MM.1S (cell line): ENCODE results near the gene R3HDM2.

Experiments used
- DNase-seq: peaks from one replicate; pipeline ENCODE4 v3.0.0-alpha.2; 2015
- H2AFZ ChIP-seq: fragments of 300-600 bp; sonication (generic); 2 replicates; pipeline ENCODE4 v1.6.0; 2016; ENCODE audit warnings: antibody characterized with exemption, low read length
- H3F3A ChIP-seq: fragments of 300-600 bp; sonication (generic); 2 replicates; pipeline ENCODE4 v1.6.1; 2016; ENCODE audit warnings: mild to moderate bottlenecking, antibody characterized with exemption, low read length, moderate library complexity, mixed read lengths; ENCODE audit not compliant: insufficient read depth
- H3K27ac ChIP-seq: fragments of 300-600 bp; sonication (generic); 2 replicates; pipeline ENCODE4 v1.5.1; 2016; ENCODE audit warnings: mild to moderate bottlenecking, low read length
- H3K27me3 ChIP-seq: fragments of 300-600 bp; sonication (generic); replicated peaks from 2 replicates; pipeline ENCODE4 v1.6.0; 2016; ENCODE audit warnings: low read length; ENCODE audit not compliant: insufficient read depth
- H3K36me3 ChIP-seq: fragments of 300-600 bp; sonication (generic); replicated peaks from 2 replicates; pipeline ENCODE4 v1.6.1; 2016; ENCODE audit warnings: mild to moderate bottlenecking, low read length, mixed read lengths; ENCODE audit not compliant: insufficient read depth
- H3K4me1 ChIP-seq: fragments of 300-600 bp; sonication (generic); 2 replicates; pipeline ENCODE4 v1.6.1; 2016; ENCODE audit warnings: low read length, mixed read lengths
- H3K4me2 ChIP-seq: fragments of 300-600 bp; sonication (generic); 2 replicates; pipeline ENCODE4 v1.6.0; 2016; ENCODE audit warnings: low read depth, low read length
- H3K4me3 ChIP-seq: fragments of 300-600 bp; sonication (generic); 2 replicates; pipeline ENCODE4 v1.5.1; 2016; ENCODE audit warnings: low read length, mixed read lengths
- H3K79me2 ChIP-seq: fragments of 300-600 bp; sonication (generic); 2 replicates; pipeline ENCODE4 v1.6.1; 2016; ENCODE audit warnings: mixed run types, low read length, mixed read lengths
- H3K9ac ChIP-seq: fragments of 300-600 bp; sonication (generic); 2 replicates; pipeline ENCODE4 v1.6.1; 2016; ENCODE audit warnings: low read length, mixed read lengths
- H3K9me2 ChIP-seq: fragments of 300-600 bp; sonication (generic); replicated peaks from 2 replicates; pipeline ENCODE4 v1.6.1; 2016; ENCODE audit warnings: mild to moderate bottlenecking, low read length, mixed read lengths; ENCODE audit not compliant: insufficient read depth
- H3K9me3 ChIP-seq: fragments of 300-600 bp; sonication (generic); replicated peaks from 2 replicates; pipeline ENCODE4 v1.6.1; 2016; ENCODE audit warnings: mild to moderate bottlenecking, low read length, mixed read lengths; ENCODE audit not compliant: insufficient read depth
- H4K20me1 ChIP-seq: fragments of 300-600 bp; sonication (generic); 2 replicates; pipeline ENCODE4 v1.6.1; 2016; ENCODE audit warnings: mild to moderate bottlenecking, low read length, moderate library complexity, mixed read lengths; ENCODE audit not compliant: insufficient read depth
- EZH2 ChIP-seq: fragments of 300-600 bp; sonication (generic); optimal IDR thresholded peaks from 2 replicates; pipeline ENCODE3; 2017; ENCODE audit warnings: low read depth, mild to moderate bottlenecking, antibody characterized with exemption, low read length, mixed read lengths
- EZH2phosphoT487 ChIP-seq: fragments of 300-600 bp; sonication (generic); IDR thresholded peaks from 2 replicates; pipeline ENCODE4 v1.6.1; 2018; ENCODE audit warnings: antibody characterized with exemption, low read length
- TF ChIP-seq, protein P1 (sequence below): fragments of 300-600 bp; sonication (generic); IDR thresholded peaks from 2 replicates; pipeline ENCODE4 v1.5.1; 2016; ENCODE audit warnings: antibody characterized with exemption, low read length, mixed read lengths

The R3HDM2 gene

DNA sequence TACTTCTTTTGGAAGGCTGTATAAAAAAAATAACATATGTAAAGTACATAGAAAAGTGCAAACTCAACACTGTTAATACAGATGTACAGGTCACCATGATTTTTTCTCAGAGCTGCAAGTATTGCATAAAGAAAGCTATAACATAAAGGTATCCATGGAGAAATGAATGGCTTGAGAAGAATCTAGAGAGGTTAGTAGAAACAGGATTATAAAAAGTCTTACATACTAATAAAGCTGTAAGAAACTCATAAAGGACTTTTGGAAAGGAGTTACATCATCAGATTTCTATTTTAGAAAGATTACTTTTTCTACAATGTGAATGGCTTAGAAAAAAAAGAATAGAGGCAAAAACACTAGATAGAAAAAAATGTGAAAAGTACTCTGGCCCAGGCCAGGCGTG is 46.4 kb downstream of the R3HDM2 start:
- H3K9me2 ChIP-seq, result no peaks in the 10 kb centered on the region
- DNase-seq, result no peak
- no peaks in the 10 kb centered on the region for H3K36me3 ChIP-seq
- no peaks in the 10 kb centered on the region for H3K9me3 ChIP-seq
- H3F3A ChIP-seq, result peaks cover 7% of the 10 kb centered on the region
- no peaks in the 10 kb centered on the region for H4K20me1 ChIP-seq
- TF ChIP-seq, protein P1, sequence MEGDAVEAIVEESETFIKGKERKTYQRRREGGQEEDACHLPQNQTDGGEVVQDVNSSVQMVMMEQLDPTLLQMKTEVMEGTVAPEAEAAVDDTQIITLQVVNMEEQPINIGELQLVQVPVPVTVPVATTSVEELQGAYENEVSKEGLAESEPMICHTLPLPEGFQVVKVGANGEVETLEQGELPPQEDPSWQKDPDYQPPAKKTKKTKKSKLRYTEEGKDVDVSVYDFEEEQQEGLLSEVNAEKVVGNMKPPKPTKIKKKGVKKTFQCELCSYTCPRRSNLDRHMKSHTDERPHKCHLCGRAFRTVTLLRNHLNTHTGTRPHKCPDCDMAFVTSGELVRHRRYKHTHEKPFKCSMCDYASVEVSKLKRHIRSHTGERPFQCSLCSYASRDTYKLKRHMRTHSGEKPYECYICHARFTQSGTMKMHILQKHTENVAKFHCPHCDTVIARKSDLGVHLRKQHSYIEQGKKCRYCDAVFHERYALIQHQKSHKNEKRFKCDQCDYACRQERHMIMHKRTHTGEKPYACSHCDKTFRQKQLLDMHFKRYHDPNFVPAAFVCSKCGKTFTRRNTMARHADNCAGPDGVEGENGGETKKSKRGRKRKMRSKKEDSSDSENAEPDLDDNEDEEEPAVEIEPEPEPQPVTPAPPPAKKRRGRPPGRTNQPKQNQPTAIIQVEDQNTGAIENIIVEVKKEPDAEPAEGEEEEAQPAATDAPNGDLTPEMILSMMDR, result no peak
- no peak for TF ChIP-seq EZH2phosphoT487
- TF ChIP-seq EZH2, result no peak
- no peaks in the 10 kb centered on the region for H3K79me2 ChIP-seq
- H2AFZ ChIP-seq, result no peak overlapping the region
- no peak overlapping the region for H3K4me2 ChIP-seq
- H3K27ac ChIP-seq, result no peak overlapping the region
- no peaks in the 10 kb centered on the region for H3K27me3 ChIP-seq
- H3K9ac ChIP-seq, result no peak overlapping the region
- no peak overlapping the region for H3K4me3 ChIP-seq
- peaks cover 15% of the 10 kb centered on the region for H3K4me1 ChIP-seq

GRCh38 chr12:57381693-57382220 is 49.1 kb downstream of the R3HDM2 start:
- Histone ChIP-seq H3K27ac (peak overlapping the region; percentile 17; the same call in 1 of the 2 replicates), H3K79me2 (no peaks in the 10 kb centered on the region), H3K4me2 (no peak overlapping the region), H3K9me2 (no peaks in the 10 kb centered on the region), H3K27me3 (no peaks in the 10 kb centered on the region), H3K36me3 (no peaks in the 10 kb centered on the region), H3K4me3 (no peak overlapping the region), H2AFZ (no peak overlapping the region), H3F3A (peaks cover 7% of the 10 kb centered on the region), H3K9me3 (no peaks in the 10 kb centered on the region), H3K4me1 (peaks cover 19% of the 10 kb centered on the region), H3K9ac (no peak overlapping the region), H4K20me1 (no peaks in the 10 kb centered on the region)
- no peak for DNase-seq
- TF ChIP-seq EZH2phosphoT487 (no peak), EZH2 (no peak)
- TF ChIP-seq, protein P1, result no peak

- H3K27me3 ChIP-seq, result no peaks in the 10 kb centered on the region
- H3K4me3 ChIP-seq, result peak overlapping the region; percentile 10; the same call in 1 of the 2 replicates
- TF ChIP-seq EZH2 (no peak), EZH2phosphoT487 (no peak)
- TF ChIP-seq, protein P1, result no peak
- peaks cover 7% of the 10 kb centered on the region for H3F3A ChIP-seq
- peak; percentile 31 for DNase-seq
- no peaks in the 10 kb centered on the region for H3K9me2 ChIP-seq
- peaks cover 19% of the 10 kb centered on the region for H3K4me1 ChIP-seq
- H3K4me2 ChIP-seq, result peak overlapping the region; percentile 42
- H4K20me1 ChIP-seq, result no peaks in the 10 kb centered on the region
- no peak overlapping the region for H3K9ac ChIP-seq
- no peaks in the 10 kb centered on the region for H3K9me3 ChIP-seq
- no peaks in the 10 kb centered on the region for H3K79me2 ChIP-seq
- H3K36me3 ChIP-seq, result no peaks in the 10 kb centered on the region
- no peak overlapping the region for H2AFZ ChIP-seq
- peak overlapping the region; percentile 63 for H3K27ac ChIP-seq
Observed at GRCh38 chr12:57380300-57380699, 50.5 kb downstream of the R3HDM2 start.
